Posterior vena cava (tissue), 2 donors: ENCODE results near the gene ATG10. TPM values are rescaled to one million over a fixed set of nuclear protein-coding genes. Genes with fewer than 3 reads are reported as not detected.
"Not testable (repeated sequence)": the region's sequence is repeated elsewhere in the genome, so short reads cannot be mapped to it uniquely, and the experiment has no call there.

Source experiments
- DNase-seq: peaks from one replicate; pipeline ENCODE4 v3.0.0-alpha.2; 2020; ENCODE audit warnings: low spot score
- intact Hi-C, 2 donors: fragments of 100-400 bp; cut with DNase I; formaldehyde crosslinking; loops; one replicate each; pipeline versions ENCODE4 v1.14.1 to v1.14.2; 2022 to 2023
- long read RNA-seq, 2 donors: library from polyadenylated mRNA; unstranded; transcript quantifications; one replicate each; pipeline ENCODE4 v2.0.0, GENCODE V29; 2020 to 2021
- total RNA-seq, 2 donors: library from RNA; stranded (reverse); fragmentation: NEBNext Ultra II Directional; extraction: Animal tissue kit (Norgen Biotek cat#: 25700); gene quantifications; one replicate each; pipeline ENCODE4 v1.2.1, GENCODE V29; 2021
- donor health status: DM: yes; HTN: yes; CAD: no.
- donor health status: DM: yes; HTN: yes; CAD: no.

ATG10 gene
- 1 to 10 TPM; 6.8 to 9.8 TPM for total RNA-seq
- long read RNA-seq, donor 1, partial matches to known transcripts = 1 of 12 reads
- long read RNA-seq, donor 1, other reads (novel, unspliced or antisense) = 7 of 12 reads
- long read RNA-seq, donor 2, partial matches to known transcripts = 0 of 12 reads
- long read RNA-seq, donor 2, other reads (novel, unspliced or antisense) = 4 of 12 reads

DNA sequence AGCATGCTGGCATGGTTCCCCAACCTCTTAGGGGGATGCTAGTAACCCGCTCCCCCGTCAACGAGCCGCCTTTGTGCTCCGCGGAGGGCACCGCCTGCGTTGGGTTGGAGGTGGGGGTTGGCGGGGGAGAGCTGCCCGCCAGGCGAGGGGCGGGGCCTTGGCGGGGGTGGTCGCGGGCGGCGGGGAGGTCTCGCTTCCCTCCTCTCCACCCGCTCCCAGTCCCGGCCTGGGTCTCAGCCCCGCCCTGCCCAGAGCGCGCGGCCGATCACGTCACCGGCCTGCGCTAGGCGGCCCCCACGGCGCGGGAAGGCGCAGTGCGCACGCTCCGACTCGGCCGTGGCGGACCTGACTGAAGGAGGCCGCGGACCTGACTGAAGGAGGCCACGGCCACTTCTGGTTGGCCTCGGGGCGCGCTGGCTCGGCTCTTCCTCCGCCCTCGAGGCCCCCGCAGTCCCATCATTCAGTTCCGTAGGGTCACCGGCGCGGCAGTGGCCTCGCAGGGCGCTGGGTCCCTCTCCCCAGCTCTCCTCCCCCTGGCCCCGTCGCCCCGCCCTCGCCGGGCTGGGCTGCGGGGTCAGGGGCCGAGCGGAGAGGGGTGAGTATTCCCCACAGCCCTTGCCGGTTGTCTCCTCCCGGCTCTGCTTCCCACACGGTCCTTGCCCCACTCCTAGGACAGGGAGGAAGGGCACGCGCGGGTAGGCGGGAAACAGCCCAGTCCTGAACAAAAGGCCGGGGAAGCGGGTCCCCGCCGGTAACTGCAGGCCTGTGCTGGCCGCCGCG is at the start of gene ATG10:
ATG10 (plus strand) TSS at position 312 of the 780 bp plus-strand sequence. CDS start 15,548 bp downstream, outside the sequence.
- intact Hi-C loops = loop anchor here in 1 of 2 donors (10.0 kb wide), 2 partner anchors 117 to 217 kb away; partner anchors contain the start of gene SSBP2
- peak; percentile 97 for DNase-seq

DNA sequence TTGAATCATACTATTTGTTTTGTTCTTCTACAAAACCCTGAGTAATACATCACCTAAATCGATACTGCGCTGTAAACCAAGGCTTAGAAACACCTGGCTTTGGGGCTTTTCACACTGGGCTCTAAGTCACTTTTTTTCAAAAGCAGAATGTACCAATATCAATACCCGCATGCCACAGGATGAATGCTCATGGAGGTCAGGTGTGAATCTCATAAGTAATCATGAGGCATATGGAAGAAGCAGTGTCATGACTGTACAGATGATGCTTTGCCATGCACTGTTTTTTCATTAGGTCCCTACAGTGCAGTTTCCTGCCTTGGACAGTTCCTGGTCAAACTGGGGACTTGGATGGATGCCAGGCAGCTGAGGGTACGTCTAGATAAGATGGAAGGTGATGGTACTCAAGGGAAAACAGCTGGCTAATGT is 49.0 kb upstream of the ATG10 start:
- DNase-seq = no peak
- intact Hi-C loops = no loop called here

DNA sequence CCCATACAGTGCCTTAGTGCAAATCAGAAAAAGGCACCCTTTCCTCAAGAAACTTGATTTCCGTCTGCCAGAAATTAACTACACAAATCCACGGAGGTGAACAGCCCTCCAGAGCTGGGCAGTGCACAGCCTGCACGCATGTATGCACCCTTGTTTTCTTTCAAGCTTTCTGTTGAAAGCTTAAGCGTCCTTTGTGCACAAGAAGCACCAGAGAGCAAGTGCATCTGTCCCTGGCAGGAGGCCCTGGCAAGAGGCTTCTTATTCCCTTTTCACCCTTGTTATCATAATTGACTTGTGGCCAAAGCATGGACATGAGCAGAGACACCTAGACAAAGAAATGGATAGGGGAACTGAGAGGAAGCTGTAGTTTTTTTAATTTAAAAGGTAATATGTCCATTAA is 47.4 kb upstream of the ATG10 start:
- no peak for DNase-seq

DNA sequence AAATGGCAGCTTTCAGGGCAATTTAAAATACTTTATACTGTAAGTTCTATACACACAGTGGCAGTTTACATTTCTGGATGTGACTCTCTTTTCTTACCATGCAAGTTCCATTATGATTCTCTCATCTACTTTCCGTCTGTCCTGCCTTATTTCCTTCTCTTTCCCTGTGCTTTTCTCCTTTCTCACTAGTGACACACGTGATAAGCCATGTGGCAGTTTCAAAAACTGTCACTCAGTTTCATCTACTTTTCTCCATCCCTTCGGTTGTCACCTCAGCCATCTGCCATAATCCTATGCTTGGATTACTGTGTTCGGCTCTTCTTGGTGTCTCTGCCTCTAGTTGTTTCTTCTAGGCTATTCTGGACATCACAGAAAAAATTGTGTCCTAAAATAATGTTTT is 46.8 kb upstream of the ATG10 start:
- intact Hi-C loops = no loop called here

More for the DNA sequence above, 47.4 kb upstream of the ATG10 start:
- intact Hi-C loops = no loop called here

DNA sequence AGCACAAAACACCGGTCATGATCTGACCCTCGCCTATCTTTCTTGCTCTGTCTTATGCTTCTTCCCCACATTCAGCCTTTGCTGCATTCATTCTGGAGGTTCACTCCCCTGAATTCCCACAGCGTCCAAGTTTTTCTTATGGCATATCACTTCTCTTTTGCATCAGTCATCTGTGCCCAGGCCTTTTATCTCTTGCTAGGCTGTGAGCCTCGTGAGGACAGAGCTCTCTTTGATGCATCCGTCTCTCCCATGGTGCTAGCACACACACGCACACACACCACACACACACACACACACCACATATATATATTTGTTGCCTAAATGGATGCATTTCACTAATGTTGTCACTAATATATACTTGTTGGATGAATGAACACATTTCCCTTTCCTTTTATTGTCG is 45.8 kb upstream of the ATG10 start:
- intact Hi-C loops = no loop called here
- DNase-seq = no peak

More for the DNA sequence above, 46.8 kb upstream of the ATG10 start:
- no peak for DNase-seq

DNA sequence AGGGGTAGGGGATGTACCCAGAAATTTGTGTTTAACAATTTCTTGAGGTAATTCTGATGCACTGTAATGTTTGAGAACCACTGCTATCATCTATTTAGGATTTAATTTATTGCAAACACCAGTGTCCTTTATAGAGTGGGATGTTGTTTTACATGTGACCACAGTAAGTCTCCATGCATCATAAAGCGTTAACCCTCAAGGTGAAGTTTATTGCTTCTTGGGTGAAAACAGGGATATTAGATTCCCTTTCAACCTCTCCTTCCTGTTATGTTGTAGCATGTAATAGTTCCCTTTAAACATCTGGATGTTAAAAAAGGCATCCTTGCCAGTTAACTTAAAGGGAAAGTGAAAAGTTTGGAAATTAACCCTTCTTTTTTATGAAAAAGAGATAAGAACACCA is 35.8 kb upstream of the ATG10 start:
- intact Hi-C loops = no loop called here
- DNase-seq = no peak

DNA sequence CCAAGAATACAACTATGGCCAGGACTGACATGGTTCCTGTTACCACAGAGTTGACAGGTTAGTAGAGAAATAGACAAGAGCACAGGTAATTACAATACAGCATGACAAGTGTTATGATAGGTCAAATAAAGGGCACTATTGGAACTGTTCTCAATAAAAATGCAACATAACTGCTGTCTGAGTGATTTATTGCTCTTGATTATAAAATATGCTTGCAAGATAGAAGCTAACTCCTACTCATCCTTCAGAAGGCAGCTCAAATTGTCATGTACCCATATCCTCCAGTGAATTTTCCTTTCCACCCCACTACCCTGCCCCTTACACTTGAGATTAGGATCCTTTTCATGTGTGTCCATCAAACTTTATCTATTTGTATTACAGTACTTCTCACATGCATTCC is 35.1 kb upstream of the ATG10 start:
- intact Hi-C loops = no loop called here
- DNase-seq = no peak

DNA sequence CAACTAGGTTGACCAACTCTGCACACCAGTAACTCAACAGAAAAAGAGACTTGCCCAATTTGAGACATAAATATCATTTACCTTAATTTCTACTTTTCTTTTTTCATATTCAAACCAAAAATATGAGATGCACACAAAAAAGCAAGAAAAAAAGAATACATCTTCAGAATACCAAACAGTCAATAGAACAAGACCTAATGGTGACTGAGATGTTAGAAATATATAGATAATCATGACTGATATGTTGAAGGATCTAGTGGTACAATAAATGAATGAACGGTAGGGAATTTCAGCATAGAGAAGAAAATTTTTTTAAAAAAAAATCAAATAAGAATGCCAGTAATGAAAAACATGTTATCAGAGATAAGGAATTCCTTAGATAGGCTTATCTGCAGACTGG is 29.1 kb upstream of the ATG10 start:
- intact Hi-C loops = no loop called here
- no peak for DNase-seq

DNA sequence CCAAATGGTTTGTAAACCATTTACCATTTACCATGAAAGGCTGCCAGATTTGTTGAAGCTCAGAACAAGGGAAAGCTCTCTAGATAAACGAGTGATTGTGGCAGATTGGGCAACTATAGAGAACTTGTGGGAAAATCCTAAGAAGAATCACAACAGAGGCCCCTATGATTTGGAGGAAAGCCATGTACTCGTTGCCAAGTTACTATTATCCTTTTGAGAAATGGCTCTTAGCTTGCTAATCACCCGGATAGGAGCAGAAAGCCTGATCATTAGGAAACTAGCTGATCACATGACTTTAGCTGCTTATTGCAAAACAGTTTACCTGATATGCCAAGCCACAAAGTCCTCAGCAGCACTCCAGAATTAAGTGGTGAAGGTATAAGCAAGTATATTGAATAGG is 23.5 kb upstream of the ATG10 start:
- intact Hi-C loops = no loop called here
- no peak for DNase-seq

DNA sequence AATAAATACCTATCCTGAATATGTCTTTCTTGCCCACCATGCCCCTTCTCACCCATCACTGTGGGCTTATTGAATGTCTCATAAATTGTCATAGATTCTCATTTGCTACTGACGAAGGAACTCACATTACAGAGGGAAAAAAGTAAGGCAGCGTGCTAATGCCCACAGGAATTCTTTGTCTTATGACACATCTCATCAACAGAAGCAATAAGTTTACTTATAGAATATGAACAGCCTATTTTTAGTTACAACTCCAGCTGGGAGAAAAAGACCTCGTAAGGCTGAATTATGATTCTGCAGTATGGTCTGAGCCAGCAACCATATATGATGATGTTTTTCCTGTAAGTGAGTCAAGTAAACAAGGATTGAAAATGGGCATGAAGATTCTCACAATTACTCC is 22.4 kb upstream of the ATG10 start:
- intact Hi-C loops = no loop called here
- DNase-seq = no peak

DNA sequence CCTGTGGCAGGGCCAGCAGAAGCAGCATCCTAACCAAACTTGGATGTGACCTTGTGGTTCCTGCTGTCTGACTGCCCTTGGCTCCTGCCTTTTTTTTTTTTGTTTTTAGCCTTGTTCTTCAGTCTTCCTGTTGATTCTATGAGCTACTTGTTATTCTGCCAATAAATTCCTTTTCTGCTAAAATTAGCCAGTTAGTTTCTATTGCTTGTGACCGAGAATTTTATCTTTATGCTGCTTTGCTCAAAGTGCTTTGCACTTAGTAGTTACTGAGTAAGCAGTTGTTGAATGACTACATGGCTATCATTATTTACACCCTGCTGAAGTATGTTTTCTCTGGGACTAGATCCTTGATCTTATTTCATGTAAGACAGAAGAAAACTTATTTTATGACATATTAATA is 20.8 kb upstream of the ATG10 start:
- no peak for DNase-seq
- intact Hi-C loops = no loop called here

DNA sequence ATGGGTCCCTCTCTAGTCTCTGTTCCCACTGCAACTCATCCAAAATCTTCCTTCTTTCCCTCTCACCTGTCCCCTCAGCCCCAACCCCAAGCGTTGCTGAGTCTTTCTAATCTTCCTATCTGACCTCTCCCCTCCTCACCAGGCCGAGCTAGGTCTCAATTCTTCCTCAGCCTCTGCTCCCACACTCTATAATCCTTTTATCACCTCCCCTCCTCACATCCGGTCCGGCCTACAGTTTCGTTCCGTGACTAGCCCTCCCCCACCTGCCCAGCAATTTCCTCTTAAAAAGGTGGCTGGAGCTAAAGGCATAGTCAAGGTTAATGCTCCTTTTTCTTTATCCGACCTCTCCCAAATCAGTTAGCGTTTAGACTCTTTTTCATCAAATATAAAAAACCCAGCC is 17.0 kb upstream of the ATG10 start:
- DNase-seq, intact Hi-C loops: not testable (repeated sequence)

DNA sequence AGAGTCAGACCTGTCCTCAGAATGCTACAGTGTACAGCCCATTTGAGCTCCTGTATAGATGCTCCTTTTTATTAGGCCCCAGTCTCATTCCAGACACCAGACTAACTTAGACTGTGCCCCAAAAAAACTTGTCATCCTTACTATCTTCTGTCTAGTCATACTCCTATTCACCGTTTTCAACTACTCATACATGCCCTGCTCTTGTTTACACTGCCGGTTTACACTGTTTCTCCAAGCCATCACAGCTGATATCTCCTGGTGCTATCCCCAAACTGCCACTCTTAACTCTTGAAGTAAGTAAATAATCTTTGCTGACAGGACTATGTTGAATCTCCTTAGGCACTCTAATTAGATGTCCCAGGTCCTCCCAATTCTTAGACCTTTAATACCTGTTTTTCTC is 13.7 kb upstream of the ATG10 start:
- intact Hi-C loops = not testable (repeated sequence)

DNA sequence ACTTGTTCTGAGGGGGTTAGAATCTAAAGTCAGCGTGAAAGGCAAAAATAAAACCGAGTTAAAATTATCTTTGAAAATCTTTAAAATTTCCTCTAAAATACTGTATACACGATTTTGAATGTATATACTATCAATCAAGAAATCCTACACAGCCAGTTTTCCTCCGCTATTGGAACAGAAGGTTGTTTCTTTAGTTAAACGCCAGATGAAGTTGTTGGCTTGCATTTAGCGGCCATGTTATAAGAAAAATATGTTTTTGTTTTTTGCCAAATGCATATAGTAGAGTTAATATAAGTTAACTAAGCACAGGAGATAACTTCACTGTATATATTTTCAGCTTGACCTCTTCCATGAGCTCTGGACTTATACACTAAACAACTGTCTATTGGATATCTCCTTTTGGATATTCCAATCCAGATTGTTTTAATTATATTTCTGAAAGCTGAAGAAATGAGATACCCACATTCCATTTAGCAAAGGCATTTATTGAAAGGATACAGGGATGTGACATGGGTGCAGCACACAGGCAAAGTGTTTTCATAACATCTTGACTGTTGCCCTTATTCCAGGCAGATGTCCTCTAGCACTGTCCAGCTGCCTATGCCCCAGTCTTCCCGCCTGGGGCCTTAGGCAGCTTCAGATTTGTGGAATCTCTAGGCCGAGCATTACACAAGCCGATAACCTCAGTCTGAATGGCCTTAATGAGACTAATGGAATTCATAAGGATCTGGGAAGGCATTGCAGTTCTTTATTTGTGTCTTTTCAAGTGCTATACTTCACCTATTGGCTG is 10.0 kb upstream of the ATG10 start:
- intact Hi-C loops = no loop called here
- DNase-seq = no peak

More for the DNA sequence above, 13.7 kb upstream of the ATG10 start:
- DNase-seq = not testable (repeated sequence)

DNA sequence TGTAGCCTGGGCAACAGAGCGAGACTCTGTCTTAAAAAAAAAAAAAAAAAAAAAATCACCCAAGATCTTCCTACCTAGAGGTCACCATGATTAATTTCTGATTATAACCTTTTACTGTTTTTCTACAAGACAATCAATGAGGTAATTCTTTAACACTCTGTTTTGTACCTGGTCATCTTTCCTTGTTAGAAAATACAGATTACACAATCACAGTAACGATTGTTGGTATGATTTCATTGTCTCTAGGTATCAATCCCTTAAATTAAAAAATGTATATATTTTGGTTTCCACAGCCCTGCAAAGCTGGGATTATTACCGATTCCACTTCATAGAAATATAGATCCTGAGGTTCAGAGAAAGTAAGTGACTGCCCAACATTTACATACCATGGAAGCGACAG is 8.3 kb upstream of the ATG10 start:
- no peak for DNase-seq
- intact Hi-C loops = no loop called here

DNA sequence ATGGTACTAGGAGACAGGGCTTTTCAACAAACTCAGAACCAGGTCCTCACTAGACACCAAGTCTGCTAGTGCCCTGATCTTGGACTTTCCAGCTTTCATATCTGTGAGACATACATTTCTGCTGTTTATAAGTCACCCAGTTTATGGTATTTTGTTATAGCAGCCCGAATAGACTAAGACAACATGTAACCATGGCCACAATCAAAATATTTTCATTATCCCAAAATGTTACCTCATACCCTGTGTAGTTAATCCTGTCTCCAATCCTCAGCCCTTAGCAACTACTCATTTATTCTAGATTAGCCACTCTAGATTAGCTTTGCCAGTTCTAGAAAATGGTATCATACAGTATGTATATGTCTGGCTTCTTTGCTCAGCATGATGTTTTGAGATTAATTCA is 6.3 kb upstream of the ATG10 start:
- intact Hi-C loops = no loop called here
- DNase-seq = no peak

DNA sequence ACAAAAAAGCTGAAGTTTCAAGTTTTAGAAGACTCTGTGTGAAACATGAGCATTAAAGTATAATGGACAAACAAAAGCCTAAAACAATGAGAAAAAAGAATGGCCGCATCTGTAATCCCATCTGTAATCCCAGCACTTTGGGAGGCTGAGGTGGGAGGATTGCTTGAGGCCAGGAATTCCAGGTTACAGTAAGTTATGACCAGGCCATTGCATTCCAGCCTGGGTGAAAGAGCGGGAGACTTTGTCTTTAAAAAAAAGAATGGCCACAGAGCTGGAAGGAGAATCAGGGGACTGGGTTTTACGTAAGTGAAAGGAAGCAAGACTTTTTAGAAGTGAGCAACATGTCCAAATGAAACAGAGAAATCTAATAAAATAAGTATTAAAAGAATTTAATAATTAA is 2.6 kb upstream of the ATG10 start:
- DNase-seq = no peak

DNA sequence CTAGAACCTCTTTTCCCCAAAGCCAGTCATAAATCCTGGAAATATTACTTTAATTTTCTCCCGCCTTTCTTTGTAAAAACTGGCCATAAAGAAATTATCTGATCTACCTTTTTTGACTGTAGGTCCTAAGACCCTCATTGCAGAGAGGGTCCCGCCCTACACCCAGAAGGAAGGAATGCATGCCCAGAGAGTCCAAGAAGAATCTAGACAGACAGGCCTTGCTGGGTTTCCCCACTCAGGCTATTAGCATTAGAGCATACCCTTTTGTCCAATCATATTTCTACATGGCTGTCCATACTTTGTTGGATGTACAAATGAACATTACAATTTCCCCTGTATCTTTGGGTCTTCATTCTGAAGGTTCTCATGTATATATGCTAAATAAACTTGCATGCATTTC is 1.9 kb upstream of the ATG10 start:
- intact Hi-C loops = loop anchor here in 1 of 2 donors (10.0 kb wide), 2 partner anchors 115 to 215 kb away; partner anchors contain the start of gene SSBP2
- no peak for DNase-seq

More for the DNA sequence above, 2.6 kb upstream of the ATG10 start:
- intact Hi-C loops = no loop called here

DNA sequence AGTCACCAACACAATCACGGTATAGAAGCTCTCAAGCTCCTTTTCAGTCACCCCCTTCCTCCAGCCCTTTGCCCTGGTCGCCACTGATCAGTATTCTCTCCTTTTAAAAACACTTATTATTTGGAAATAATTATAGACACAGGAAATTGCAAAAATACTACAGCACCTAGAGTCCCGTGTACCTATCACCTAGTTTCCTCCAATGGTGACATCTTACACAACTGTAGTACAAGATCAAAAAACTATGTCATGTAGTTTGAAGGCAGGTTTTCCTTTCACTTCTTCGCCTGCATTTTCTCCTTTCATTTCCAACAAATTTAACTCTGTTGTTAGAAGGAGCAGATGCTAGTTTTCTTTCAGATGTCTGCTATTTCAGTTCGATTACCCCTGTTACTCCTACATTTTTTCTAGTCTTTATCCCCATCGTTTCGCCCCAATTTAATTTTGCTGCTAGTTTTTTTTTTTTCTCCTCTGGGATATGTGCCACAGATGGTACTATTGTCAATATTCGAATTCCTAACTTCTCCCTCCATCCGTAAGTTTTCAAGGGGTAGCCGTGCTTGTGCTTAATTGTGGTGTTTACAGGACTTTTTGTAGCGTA is 612 bp upstream of the ATG10 start:
- intact Hi-C loops = loop anchor here in 1 of 2 donors (10.0 kb wide), 2 partner anchors 116 to 216 kb away; partner anchors contain the start of gene SSBP2
- DNase-seq = no peak

DNA sequence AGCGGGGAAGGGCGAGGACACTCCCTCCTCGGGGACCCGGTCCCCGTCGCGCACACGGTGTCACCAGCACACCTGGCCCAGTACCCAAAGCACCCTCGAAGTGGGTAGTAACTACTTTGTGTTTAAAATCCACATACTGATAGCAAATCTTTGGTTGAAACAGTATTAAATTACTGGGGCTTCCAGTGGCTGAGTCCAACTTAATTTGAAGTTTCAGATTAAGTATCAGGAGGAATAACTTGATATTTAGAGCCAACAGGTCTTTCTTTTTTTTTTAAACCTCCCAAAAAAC is 615 bp downstream of the ATG10 start:
- DNase-seq = no peak
- intact Hi-C loops = loop anchor here in 1 of 2 donors (10.0 kb wide), 2 partner anchors 118 to 218 kb away; partner anchors contain the start of gene SSBP2
